B cell (primary cell): Measurements from ENCODE around the gene NTN4.

Source experiments
- CTCF ChIP-seq: fragments of 200-600 bp; IDR thresholded peaks from one replicate; pipeline ENCODE4 v1.8.0; 2022; ENCODE audit warnings: antibody characterized with exemption, mild to moderate bottlenecking
- EZH2 ChIP-seq: IDR thresholded peaks from 2 replicates; pipeline ENCODE4 v1.6.1; 2012; ENCODE audit warnings: borderline replicate concordance, low read depth, mild to moderate bottlenecking, moderate library complexity, low read length; ENCODE audit not compliant: insufficient read depth, poor library complexity, severe bottlenecking

- TF ChIP-seq CTCF (no peak), EZH2 (no peak)
These were observed 12.1 kb upstream of the NTN4 start for GRCh38 chr12:95802482-95803270.
